HG02610 (cell line): ENCODE data around the gene FOXB1.

Source experiments
- ATAC-seq: cut with Tn5 transposase; IDR thresholded peaks from one replicate; pipeline ENCODE4 v1.9.1; 2021; ENCODE audit warnings: mild to moderate bottlenecking, moderate library complexity; ENCODE audit not compliant: unreplicated experiment

FOXB1 gene

GRCh38 chr15:59998950-59999611, 5.0 kb upstream of the FOXB1 start:
- ATAC-seq: no peak

- no peak for ATAC-seq
Measured at GRCh38 chr15:59999612-60000112, 4.4 kb upstream of the FOXB1 start.

GRCh38 chr15:60000113-60000823, 3.8 kb upstream of the FOXB1 start:
- no peak for ATAC-seq

- ATAC-seq: no peak
Measured at GRCh38 chr15:60000824-60001609, 3.1 kb upstream of the FOXB1 start.

GRCh38 chr15:60001610-60002527, 2.2 kb upstream of the FOXB1 start:
- no peak for ATAC-seq

- ATAC-seq: no peak
Measured at GRCh38 chr15:60002528-60003218, 1.4 kb upstream of the FOXB1 start.

- no peak for ATAC-seq
Measured at GRCh38 chr15:60003243-60004008, 685 bp upstream of the FOXB1 start.

- ATAC-seq: no peak
Measured at GRCh38 chr15:60004846-60005351, 788 bp downstream of the FOXB1 start.

- ATAC-seq: no peak
Measured at GRCh38 chr15:60005352-60006202, 1.5 kb downstream of the FOXB1 start.

- peak; percentile 46 for ATAC-seq
Measured at GRCh38 chr15:60006203-60006862, 2.2 kb downstream of the FOXB1 start.

GRCh38 chr15:60006873-60007272, 2.8 kb downstream of the FOXB1 start:
- no peak for ATAC-seq

GRCh38 chr15:60009124-60009960, 5.2 kb downstream of the FOXB1 start:
- no peak for ATAC-seq

GRCh38 chr15:60009980-60010732, 6.0 kb downstream of the FOXB1 start:
- no peak for ATAC-seq

- ATAC-seq: no peak
Measured at GRCh38 chr15:60010858-60011257, 6.7 kb downstream of the FOXB1 start.

- no peak for ATAC-seq
Measured at GRCh38 chr15:60012695-60013094, 8.6 kb downstream of the FOXB1 start.
